GM12878 (cell line): ENCODE measurements around the gene PROZ. TPM values are rescaled to one million over a fixed set of nuclear protein-coding genes. Genes with fewer than 3 reads are reported as not detected.
A peak's percentile ranks its signal among the peaks of the same experiment; 100 is the strongest.

Source experiments
- ATAC-seq: fragments of 200-7000 bp; cut with Tn5 transposase; 3 replicates; pipeline ENCODE4 v1.9.1; 2020; ENCODE audit warnings: mild to moderate bottlenecking, moderate library complexity
- BruUV-seq: library from RNA; stranded (reverse); fragments of 400-500 nt; replicated peaks from 2 replicates; lab custom pipeline; 2021; lab: Mats Ljungman, UMichigan
- CTCF ChIA-PET: fragments of 300-600 bp; sonication (Branson Sonifier 250); formaldehyde crosslinking; extraction: SDS; loops from one replicate; lab custom pipeline; 2021; ENCODE audit warnings: inconsistent platforms; lab: Yijun Ruan, JAX
- POLR2A ChIA-PET: fragments of 350-600 bp; formaldehyde crosslinking; extraction: SDS; loops from one replicate; lab custom pipeline; 2021; ENCODE audit warnings: inconsistent platforms; lab: Charles Lee
- RAD21 ChIA-PET: fragments of 300-600 bp; sonication (Branson Sonifier 250); formaldehyde crosslinking; loops from one replicate; lab custom pipeline; 2023; ENCODE audit warnings: antibody characterized with exemption; ENCODE audit not compliant: unreplicated experiment; lab: Charles Lee
- SMC1A ChIA-PET: fragments of 300-600 bp; sonication (Branson Sonifier 250); formaldehyde crosslinking; loops from one replicate; lab custom pipeline; 2023; ENCODE audit not compliant: unreplicated experiment, uncharacterized antibody; lab: Charles Lee
- DNase-seq: peaks from one replicate; pipeline ENCODE4 v3.0.0-alpha.2; 2011; ENCODE audit warnings: low read depth, low spot score
- FAIRE-seq: peaks from 3 replicates; lab custom pipeline; 2011; peaks lifted over from hg19 to GRCh38; lab: Jason Lieb, UNC
- H2AFZ ChIP-seq: 2 replicates; pipeline ENCODE4 v1.6.0; 2011; ENCODE audit warnings: low read depth, low read length, control low read depth; ENCODE audit not compliant: control insufficient read depth
- H3K27ac ChIP-seq: 2 replicates; pipeline ENCODE4 v1.5.1; 2011; ENCODE audit warnings: control low read depth; ENCODE audit not compliant: control insufficient read depth, insufficient read depth
- H3K27me3 ChIP-seq, 2 experiments: replicated peaks in 1 of 2; 2 replicates each; pipeline versions ENCODE4 v1.6.0 to v1.6.1; 2011; ENCODE audit warnings: low read length in 1 of 2; ENCODE audit not compliant: control insufficient read depth in 2 of 2, insufficient read depth in 2 of 2
- H3K36me3 ChIP-seq, 2 experiments: 2 replicates each; pipeline ENCODE4 v1.5.1; 2011; ENCODE audit warnings: low read length in 1 of 2; ENCODE audit not compliant: control insufficient read depth in 2 of 2, insufficient read depth in 2 of 2
- H3K4me1 ChIP-seq: 2 replicates; pipeline ENCODE4 v1.6.1; 2011; ENCODE audit warnings: mild to moderate bottlenecking, low read length, moderate library complexity, mixed read lengths; ENCODE audit not compliant: control insufficient read depth, insufficient read depth
- H3K4me2 ChIP-seq: 2 replicates; pipeline ENCODE4 v1.6.0; 2011; ENCODE audit warnings: control low read depth; ENCODE audit not compliant: control insufficient read depth, insufficient read depth
- H3K4me3 ChIP-seq: fragments of 200-600 bp; sonication (generic); 2 replicates; pipeline ENCODE4 v1.5.1; 2016
- H3K79me2 ChIP-seq: 2 replicates; pipeline ENCODE4 v1.6.0; 2011; ENCODE audit warnings: low read length; ENCODE audit not compliant: control insufficient read depth, insufficient read depth
- H3K9ac ChIP-seq: 2 replicates; pipeline ENCODE4 v1.8.0; 2011; ENCODE audit warnings: low read length, control low read depth, mixed read lengths; ENCODE audit not compliant: control insufficient read depth, insufficient read depth
- H3K9me3 ChIP-seq: replicated peaks from 3 replicates; pipeline ENCODE4 v1.5.1; 2011; ENCODE audit warnings: mild to moderate bottlenecking, low read length; ENCODE audit not compliant: control insufficient read depth, insufficient read depth
- H4K20me1 ChIP-seq: 2 replicates; pipeline ENCODE4 v1.6.0; 2011; ENCODE audit not compliant: control insufficient read depth, insufficient read depth
- BACH1 ChIP-seq: fragments of 450-650 bp; IDR thresholded peaks from 2 replicates; pipeline ENCODE4 v1.6.1; 2017; ENCODE audit warnings: mild to moderate bottlenecking, borderline replicate concordance
- CBX3 ChIP-seq: fragments of 200-600 bp; sonication (generic); IDR thresholded peaks from 2 replicates; pipeline ENCODE4 v1.6.1; 2016; ENCODE audit warnings: low read depth, borderline replicate concordance
- NRF1 ChIP-seq: conservative IDR thresholded peaks from 2 replicates; pipeline ENCODE4 v1.6.1; 2011; ENCODE audit warnings: mild to moderate bottlenecking, low read depth, low read length, improper control_type of control experiment
- SUPT20H ChIP-seq: IDR thresholded peaks from 2 replicates; pipeline ENCODE4 v1.6.1; 2011; ENCODE audit warnings: low read depth, mild to moderate bottlenecking, low read length, moderate library complexity, borderline replicate concordance; ENCODE audit not compliant: control insufficient read depth
- ZSCAN29 ChIP-seq: fragments of 450-650 bp; IDR thresholded peaks from 2 replicates; pipeline ENCODE4 v1.6.1; 2017; ENCODE audit warnings: mild to moderate bottlenecking, moderate library complexity
- WGBS: methylation state at CpG from one replicate; pipeline ENCODE4 v1.1.6; 2016; ENCODE audit warnings: low lambda C conversion rate; ENCODE audit not compliant: insufficient replicate concordance, insufficient coverage; ENCODE audit errors: missing lambda C conversion rate; 5-methylcytosine and 5-hydroxymethylcytosine counted together
- in situ Hi-C: fragments of 300-500 bp; cut with MboI; formaldehyde crosslinking; loops from 9 replicates; pipeline ENCODE4 v1.14.3; 2018; ENCODE audit warnings: mixed read lengths
- intact Hi-C: fragments of 100-400 bp; cut with micrococcal nuclease; formaldehyde crosslinking; loops from one replicate; pipeline ENCODE4 v1.14.2; 2022; ENCODE audit not compliant: unreplicated experiment
- polyA plus RNA-seq, 11 experiments: library from polyadenylated mRNA; depleted of rRNA in 4 of 11; unstranded in 6 of 11; stranded (reverse) in 5 of 11; fragments of >200 nt; fragmentation: Nextera tagmentation in 4 of 11; fragmentation: Illumina TruSeq in 1 of 11; extraction: Ambion mirVana in 4 of 11; extraction: Trizol in 1 of 11; gene quantifications; 1 replicate in 1 of 11; 2 replicates in 10 of 11; pipeline versions ENCODE4 v1.2.1 to v1.2.3, GENCODE V29; 2011 to 2016; ENCODE audit warnings: inconsistent platforms in 2 of 11, missing spikeins in 2 of 11, low read depth in 1 of 11
- total RNA-seq, 4 experiments: library from RNA; depleted of rRNA in 3 of 4; stranded (reverse); fragments of >200 nt in 3 of 4; fragmentation: Illumina TruSeq in 1 of 4; extraction: Trizol in 1 of 4; gene quantifications; 2 replicates each; pipeline versions ENCODE4 v1.2.1 to v1.2.3, GENCODE V29; 2013 to 2021
- TF ChIP-seq, protein P1 (sequence below): fragments of 450-650 bp; IDR thresholded peaks from 2 replicates; pipeline ENCODE4 v1.6.1; 2017; ENCODE audit warnings: antibody characterized with exemption, mild to moderate bottlenecking, moderate library complexity
- TF ChIP-seq, protein P2 (sequence below): fragments of 450-650 bp; IDR thresholded peaks from 2 replicates; pipeline ENCODE4 v1.6.1; 2017; ENCODE audit warnings: mild to moderate bottlenecking, moderate library complexity

The PROZ gene
- total and polyA plus RNA-seq, 10 of the 15 experiments (the other 5 are each of a cell fraction or from before 2014, with no cell fraction given), result 0.07 to 0.24 (median 0.21) TPM; not detected in 7

DNA sequence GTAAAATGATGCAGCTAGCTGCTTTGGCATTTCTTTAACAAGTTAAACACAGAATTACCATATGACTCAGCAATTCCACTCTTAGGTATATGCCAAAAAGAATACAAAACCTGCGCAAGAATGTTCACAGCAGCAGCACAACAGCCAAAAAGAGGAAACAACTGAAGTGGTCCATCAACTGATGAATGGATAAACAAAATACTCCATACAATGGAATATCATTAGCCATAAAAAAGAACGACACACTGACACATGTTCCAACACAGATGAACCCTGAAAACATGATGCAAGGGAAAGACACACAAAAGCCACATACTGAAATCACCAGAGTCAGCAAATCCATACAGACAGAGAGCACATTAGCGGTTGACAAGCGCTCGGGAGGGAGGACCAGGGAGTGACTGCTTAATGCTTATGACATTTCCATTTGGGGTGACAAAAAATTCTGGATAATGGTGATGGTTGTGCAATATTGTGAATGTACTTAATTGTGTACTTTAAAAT, 47.0 kb downstream of the PROZ start:
- Histone ChIP-seq H3K27ac (no peak overlapping the region), H3K4me3 (no peak overlapping the region), H3K79me2 (peaks cover 56% of the 10 kb centered on the region), H2AFZ (no peak overlapping the region), H3K9ac (no peak overlapping the region), H3K4me1 (no peaks in the 10 kb centered on the region), H3K27me3 (no peaks in the 10 kb centered on the region), H3K9me3 (no peaks in the 10 kb centered on the region), H3K36me3 (no peaks in the 10 kb centered on the region; a peak in 1 of 4 replicates), H3K4me2 (peak overlapping the region; percentile 37), H4K20me1 (no peaks in the 10 kb centered on the region)
- no TSS peak for BruUV-seq
- ATAC-seq (no peak), FAIRE-seq (no peak), DNase-seq (no peak)
- TF ChIP-seq NRF1 (no peak), SUPT20H (no peak), BACH1 (peak; percentile 64; the same call in 1 of the 2 replicates), CBX3 (no peak), ZSCAN29 (no peak)
- TF ChIP-seq, protein P1, sequence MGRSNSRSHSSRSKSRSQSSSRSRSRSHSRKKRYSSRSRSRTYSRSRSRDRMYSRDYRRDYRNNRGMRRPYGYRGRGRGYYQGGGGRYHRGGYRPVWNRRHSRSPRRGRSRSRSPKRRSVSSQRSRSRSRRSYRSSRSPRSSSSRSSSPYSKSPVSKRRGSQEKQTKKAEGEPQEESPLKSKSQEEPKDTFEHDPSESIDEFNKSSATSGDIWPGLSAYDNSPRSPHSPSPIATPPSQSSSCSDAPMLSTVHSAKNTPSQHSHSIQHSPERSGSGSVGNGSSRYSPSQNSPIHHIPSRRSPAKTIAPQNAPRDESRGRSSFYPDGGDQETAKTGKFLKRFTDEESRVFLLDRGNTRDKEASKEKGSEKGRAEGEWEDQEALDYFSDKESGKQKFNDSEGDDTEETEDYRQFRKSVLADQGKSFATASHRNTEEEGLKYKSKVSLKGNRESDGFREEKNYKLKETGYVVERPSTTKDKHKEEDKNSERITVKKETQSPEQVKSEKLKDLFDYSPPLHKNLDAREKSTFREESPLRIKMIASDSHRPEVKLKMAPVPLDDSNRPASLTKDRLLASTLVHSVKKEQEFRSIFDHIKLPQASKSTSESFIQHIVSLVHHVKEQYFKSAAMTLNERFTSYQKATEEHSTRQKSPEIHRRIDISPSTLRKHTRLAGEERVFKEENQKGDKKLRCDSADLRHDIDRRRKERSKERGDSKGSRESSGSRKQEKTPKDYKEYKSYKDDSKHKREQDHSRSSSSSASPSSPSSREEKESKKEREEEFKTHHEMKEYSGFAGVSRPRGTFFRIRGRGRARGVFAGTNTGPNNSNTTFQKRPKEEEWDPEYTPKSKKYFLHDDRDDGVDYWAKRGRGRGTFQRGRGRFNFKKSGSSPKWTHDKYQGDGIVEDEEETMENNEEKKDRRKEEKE, result no peak
- TF ChIP-seq, protein P2, sequence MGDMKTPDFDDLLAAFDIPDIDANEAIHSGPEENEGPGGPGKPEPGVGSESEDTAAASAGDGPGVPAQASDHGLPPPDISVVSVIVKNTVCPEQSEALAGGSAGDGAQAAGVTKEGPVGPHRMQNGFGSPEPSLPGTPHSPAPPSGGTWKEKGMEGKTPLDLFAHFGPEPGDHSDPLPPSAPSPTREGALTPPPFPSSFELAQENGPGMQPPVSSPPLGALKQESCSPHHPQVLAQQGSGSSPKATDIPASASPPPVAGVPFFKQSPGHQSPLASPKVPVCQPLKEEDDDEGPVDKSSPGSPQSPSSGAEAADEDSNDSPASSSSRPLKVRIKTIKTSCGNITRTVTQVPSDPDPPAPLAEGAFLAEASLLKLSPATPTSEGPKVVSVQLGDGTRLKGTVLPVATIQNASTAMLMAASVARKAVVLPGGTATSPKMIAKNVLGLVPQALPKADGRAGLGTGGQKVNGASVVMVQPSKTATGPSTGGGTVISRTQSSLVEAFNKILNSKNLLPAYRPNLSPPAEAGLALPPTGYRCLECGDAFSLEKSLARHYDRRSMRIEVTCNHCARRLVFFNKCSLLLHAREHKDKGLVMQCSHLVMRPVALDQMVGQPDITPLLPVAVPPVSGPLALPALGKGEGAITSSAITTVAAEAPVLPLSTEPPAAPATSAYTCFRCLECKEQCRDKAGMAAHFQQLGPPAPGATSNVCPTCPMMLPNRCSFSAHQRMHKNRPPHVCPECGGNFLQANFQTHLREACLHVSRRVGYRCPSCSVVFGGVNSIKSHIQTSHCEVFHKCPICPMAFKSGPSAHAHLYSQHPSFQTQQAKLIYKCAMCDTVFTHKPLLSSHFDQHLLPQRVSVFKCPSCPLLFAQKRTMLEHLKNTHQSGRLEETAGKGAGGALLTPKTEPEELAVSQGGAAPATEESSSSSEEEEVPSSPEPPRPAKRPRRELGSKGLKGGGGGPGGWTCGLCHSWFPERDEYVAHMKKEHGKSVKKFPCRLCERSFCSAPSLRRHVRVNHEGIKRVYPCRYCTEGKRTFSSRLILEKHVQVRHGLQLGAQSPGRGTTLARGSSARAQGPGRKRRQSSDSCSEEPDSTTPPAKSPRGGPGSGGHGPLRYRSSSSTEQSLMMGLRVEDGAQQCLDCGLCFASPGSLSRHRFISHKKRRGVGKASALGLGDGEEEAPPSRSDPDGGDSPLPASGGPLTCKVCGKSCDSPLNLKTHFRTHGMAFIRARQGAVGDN, result no peak
- WGBS, result 72% methylated on average over 5 of the region's 5 CpGs
- in situ Hi-C loops, result no loop called here
- SMC1A ChIA-PET, result no interaction called here
- intact Hi-C loops, result loop anchor here (5.0 to 10.0 kb wide), 3 partner anchors 53 to 377 kb away; partner anchors contain the start of gene TFDP1
- RAD21 ChIA-PET, result no interaction called here
- CTCF ChIA-PET, result no interaction called here
- POLR2A ChIA-PET, result no interaction called here
